SK-N-SH (cell line): ENCODE results near the gene MLLT6. TPM values are rescaled to one million over a fixed set of nuclear protein-coding genes. Genes with fewer than 3 reads are reported as not detected.

Source experiments
- CTCF ChIA-PET: fragments of 300-600, 350-600 bp; formaldehyde crosslinking; extraction: SDS; loops from one replicate; lab custom pipeline; 2021; lab: Yijun Ruan, JAX
- POLR2A ChIA-PET: fragments of 350-600 bp; sonication (Branson Sonifier 250); formaldehyde crosslinking; extraction: SDS; loops from one replicate; lab custom pipeline; 2020; ENCODE audit warnings: antibody characterized with exemption, inconsistent platforms; lab: Yijun Ruan, JAX
- DNase-seq: peaks from one replicate; pipeline ENCODE4 v3.0.0; 2012
- H2AFZ ChIP-seq: fragments of 200-600 bp; sonication (generic); 2 replicates; pipeline ENCODE4 v1.8.1; 2016; ENCODE audit warnings: antibody characterized with exemption, mild to moderate bottlenecking, low read depth
- H3F3A ChIP-seq: fragments of 200-600 bp; sonication (generic); replicated peaks from 2 replicates; pipeline ENCODE3; 2016; ENCODE audit warnings: antibody characterized with exemption, mild to moderate bottlenecking; ENCODE audit not compliant: insufficient read depth
- H3K27ac ChIP-seq, 2 experiments: fragments of 200-500 bp in 1 of 2; fragments of 200-600 bp in 1 of 2; sonication (Bioruptor generic) in 1 of 2; sonication (generic), shearing (Covaris generic) in 1 of 2; 2 replicates each; pipeline versions ENCODE4 v1.5.1 to v1.6.1; 2014 to 2016; ENCODE audit warnings: low read depth in 2 of 2, inconsistent platforms in 1 of 2, low read length in 1 of 2, mild to moderate bottlenecking in 1 of 2, mixed read lengths in 1 of 2
- H3K27me3 ChIP-seq: fragments of 200-600 bp; sonication (generic), shearing (Covaris generic); 2 replicates; pipeline ENCODE4 v1.6.1; 2016; ENCODE audit warnings: mixed run types; ENCODE audit not compliant: insufficient read depth
- H3K36me3 ChIP-seq, 2 experiments: fragments of 200-500 bp in 1 of 2; fragments of 200-600 bp in 1 of 2; sonication (Bioruptor generic) in 1 of 2; sonication (generic) in 1 of 2; replicated peaks in 1 of 2; 2 replicates each; pipeline versions ENCODE3 to v1.5.1; 2014 to 2016; ENCODE audit warnings: low read length in 1 of 2, mild to moderate bottlenecking in 1 of 2; ENCODE audit not compliant: insufficient read depth in 2 of 2, control insufficient read depth in 1 of 2
- H3K4me1 ChIP-seq, 2 experiments: fragments of 200-500 bp in 1 of 2; fragments of 200-600 bp in 1 of 2; sonication (Bioruptor generic) in 1 of 2; sonication (generic), shearing (Covaris generic) in 1 of 2; 2 replicates each; pipeline versions ENCODE4 v1.5.1 to v1.6.1; 2014 to 2016; ENCODE audit warnings: low read depth in 1 of 2, low read length in 1 of 2, mixed run types in 1 of 2; ENCODE audit not compliant: insufficient read depth in 2 of 2, control insufficient read depth in 1 of 2
- H3K4me2 ChIP-seq: fragments of 200-600 bp; sonication (generic), shearing (Covaris generic); 2 replicates; pipeline ENCODE4 v1.6.1; 2017; ENCODE audit warnings: mixed run types
- H3K4me3 ChIP-seq, 2 experiments: fragments of 200-500 bp in 1 of 2; fragments of 200-600 bp in 1 of 2; sonication (Bioruptor generic) in 1 of 2; sonication (generic), shearing (Covaris generic) in 1 of 2; 2 replicates each; pipeline versions ENCODE4 v1.5.1 to v1.8.1; 2014 to 2016; ENCODE audit warnings: low read depth in 2 of 2, inconsistent platforms in 1 of 2, low read length in 1 of 2, mild to moderate bottlenecking in 1 of 2, mixed read lengths in 1 of 2, moderate library complexity in 1 of 2
- H3K79me2 ChIP-seq: fragments of 200-600 bp; sonication (generic); 2 replicates; pipeline ENCODE4 v1.8.1; 2017; ENCODE audit warnings: mild to moderate bottlenecking; ENCODE audit not compliant: insufficient read depth
- H3K9ac ChIP-seq: fragments of 200-600 bp; sonication (generic); 2 replicates; pipeline ENCODE4 v1.6.1; 2017; ENCODE audit warnings: mixed run types
- H3K9me2 ChIP-seq: fragments of 200-600 bp; sonication (generic); 2 replicates; pipeline ENCODE4 v1.6.1; 2017; ENCODE audit warnings: mixed run types
- H3K9me3 ChIP-seq: fragments of 200-600 bp; sonication (generic); 2 replicates; pipeline ENCODE4 v1.6.1; 2017; ENCODE audit warnings: mixed run types, mild to moderate bottlenecking, moderate library complexity
- H4K20me1 ChIP-seq: fragments of 200-600 bp; sonication (generic); 2 replicates; pipeline ENCODE4 v1.6.1; 2017; ENCODE audit warnings: mild to moderate bottlenecking, mixed run types; ENCODE audit not compliant: insufficient read depth
- CTCF ChIP-seq: fragments of 200-600 bp; sonication (generic); IDR thresholded peaks from 2 replicates; pipeline ENCODE4 v1.6.1; 2017; ENCODE audit warnings: antibody characterized with exemption, mild to moderate bottlenecking, moderate library complexity
- FOXM1 ChIP-seq: IDR thresholded peaks from 2 replicates; pipeline ENCODE4 v1.4.0; 2012; ENCODE audit warnings: low read depth, mild to moderate bottlenecking
- GABPA ChIP-seq: IDR thresholded peaks from 2 replicates; pipeline ENCODE4 v1.4.0; 2012; ENCODE audit warnings: low read depth, mild to moderate bottlenecking
- MXI1 ChIP-seq: IDR thresholded peaks from 2 replicates; pipeline ENCODE4 v1.6.1; 2012; ENCODE audit warnings: mild to moderate bottlenecking, low read depth, low read length, improper control_type of control experiment
- POLR2AphosphoS5 ChIP-seq: IDR thresholded peaks from 2 replicates; pipeline ENCODE4 v1.6.1; 2012; ENCODE audit warnings: low read depth, low read length
- REST ChIP-seq: IDR thresholded peaks from 2 replicates; pipeline ENCODE4 v1.6.1; 2012; ENCODE audit warnings: mild to moderate bottlenecking, low read depth, low read length, moderate library complexity
- RXRA ChIP-seq: IDR thresholded peaks from 2 replicates; pipeline ENCODE4 v1.4.0; 2012; ENCODE audit warnings: low read depth, mild to moderate bottlenecking, borderline replicate concordance
- SMC3 ChIP-seq: IDR thresholded peaks from 2 replicates; pipeline ENCODE4 v1.6.1; 2012; ENCODE audit warnings: low read depth, low read length, improper control_type of control experiment
- TAF1 ChIP-seq: IDR thresholded peaks from 2 replicates; pipeline ENCODE4 v1.6.1; 2012; ENCODE audit warnings: low read depth, mild to moderate bottlenecking, low read length, moderate library complexity, borderline replicate concordance
- WGBS: methylation state at CpG from one replicate; pipeline ENCODE4 v1.1.6; 2017; ENCODE audit warnings: low lambda C conversion rate; 5-methylcytosine and 5-hydroxymethylcytosine counted together
- polyA plus RNA-seq, 3 experiments: library from polyadenylated mRNA; depleted of rRNA; stranded (reverse); fragments of >200 nt; gene quantifications; 2 replicates each; pipeline ENCODE4 v1.2.3, GENCODE V29; 2012
- TF ChIP-seq, protein P1 (sequence below): fragments of 150-350 bp; IDR thresholded peaks from 2 replicates; pipeline ENCODE4 v1.6.1; 2017; ENCODE audit warnings: antibody characterized with exemption, low read length, low read depth, borderline replicate concordance

The MLLT6 gene
- polyA plus RNA-seq, 1 of the 3 experiments (the other 2 are of a cell fraction), result 41.5 TPM

DNA sequence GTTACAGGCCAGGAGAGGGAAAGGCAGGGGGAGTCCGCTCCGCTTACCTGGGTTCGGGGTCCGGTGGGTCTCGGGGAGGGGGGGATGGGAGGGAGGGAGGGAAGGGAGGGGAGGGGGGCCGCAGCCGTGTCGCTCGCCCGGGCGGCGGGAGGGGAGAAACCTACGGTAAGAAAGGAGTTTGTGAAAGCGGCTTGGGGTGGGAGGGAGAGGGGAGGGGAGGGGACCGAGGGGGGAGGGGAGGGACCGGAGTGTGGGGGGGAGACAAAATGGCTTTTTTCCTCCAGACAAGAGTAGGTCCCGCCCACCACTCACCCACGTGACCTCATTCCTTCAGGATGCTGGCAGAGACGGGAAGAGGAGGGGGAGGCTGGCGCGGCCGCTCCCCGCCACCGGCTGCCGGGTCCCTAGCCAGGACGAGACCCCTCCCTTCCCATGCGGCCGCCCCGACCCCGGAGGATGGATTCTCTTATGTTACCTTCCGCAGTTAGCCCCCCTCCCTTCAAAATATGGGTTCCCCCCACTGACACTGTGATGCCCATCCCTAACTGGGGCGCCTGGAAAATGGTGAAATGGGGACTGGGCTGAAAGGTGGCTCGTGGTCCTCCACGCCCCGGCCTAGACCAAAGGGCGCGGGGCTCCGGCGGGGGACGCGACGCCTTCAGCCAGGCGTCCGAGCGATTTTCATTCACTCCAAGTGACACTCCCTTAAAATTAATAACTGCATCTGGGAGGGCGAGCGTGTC, 43.2 kb downstream of the MLLT6 start, which contains the start of gene PCGF2 (continued):
- TF ChIP-seq POLR2AphosphoS5, result peak; percentile 77; the same call in 1 of the 2 replicates
- no peak for TF ChIP-seq MXI1
- TF ChIP-seq, protein P1, sequence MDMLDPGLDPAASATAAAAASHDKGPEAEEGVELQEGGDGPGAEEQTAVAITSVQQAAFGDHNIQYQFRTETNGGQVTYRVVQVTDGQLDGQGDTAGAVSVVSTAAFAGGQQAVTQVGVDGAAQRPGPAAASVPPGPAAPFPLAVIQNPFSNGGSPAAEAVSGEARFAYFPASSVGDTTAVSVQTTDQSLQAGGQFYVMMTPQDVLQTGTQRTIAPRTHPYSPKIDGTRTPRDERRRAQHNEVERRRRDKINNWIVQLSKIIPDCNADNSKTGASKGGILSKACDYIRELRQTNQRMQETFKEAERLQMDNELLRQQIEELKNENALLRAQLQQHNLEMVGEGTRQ, result peak; percentile 55; the same call in 1 of the 2 replicates
- TF ChIP-seq TAF1, result peak; percentile 38; the same call in 1 of the 2 replicates
- no peak for TF ChIP-seq SMC3

- CTCF ChIA-PET, result interaction anchor here (0.6 to 1.8 kb wide), 3 partner anchors 14 to 72 kb away, joined by 3 to 11 read pairs (median 4); no protein-coding TSS in a partner anchor
- H3K4me1 ChIP-seq, result peaks cover 5 to 44% of the 10 kb centered on the region in 2 experiments; a peak in 1 of 4 replicates
- peak overlapping the region; percentile 72 for H3K9ac ChIP-seq
- TF ChIP-seq MXI1, result no peak
- no peak for TF ChIP-seq GABPA
- TF ChIP-seq RXRA, result no peak
- TF ChIP-seq FOXM1, result no peak
- no peak for TF ChIP-seq POLR2AphosphoS5
- TF ChIP-seq SMC3, result no peak
- TF ChIP-seq CTCF, result no peak
- TF ChIP-seq REST, result no peak
- H3K9me3 ChIP-seq, result no peaks in the 10 kb centered on the region
- H3K79me2 ChIP-seq, result peaks cover 67% of the 10 kb centered on the region
- H4K20me1 ChIP-seq, result peaks cover 32% of the 10 kb centered on the region
- H3F3A ChIP-seq, result peaks cover 4% of the 10 kb centered on the region
- no peaks in the 10 kb centered on the region for H3K27me3 ChIP-seq
- POLR2A ChIA-PET, result interaction anchor here (1.9 kb wide), 1 partner anchor 24 kb away, joined by 6 read pairs; no protein-coding TSS in a partner anchor
- peak overlapping the region; percentile 80; the same call in 1 of the 2 replicates for H2AFZ ChIP-seq
- H3K27ac ChIP-seq, result peak overlapping the region; percentile 63 to 98
- peak overlapping the region; percentile 100 for H3K4me2 ChIP-seq
- H3K9me2 ChIP-seq, result no peaks in the 10 kb centered on the region
- H3K36me3 ChIP-seq, result peaks cover 0 to 1% of the 10 kb centered on the region in 2 experiments
- WGBS, result 2% methylated on average over 16 of the region's 32 CpGs
- peak overlapping the region; percentile 91 to 93 for H3K4me3 ChIP-seq
- peak; percentile 35 for DNase-seq
Measured at GRCh38 chr17:38748892-38749222, 43.8 kb downstream of the MLLT6 start.
